ENCODE results near the gene DDX39B. TPM values are rescaled to one million over a fixed set of nuclear protein-coding genes. Genes with fewer than 3 reads are reported as not detected.
A peak's percentile ranks its signal among the peaks of the same experiment; 100 is the strongest.

Gene DDX39B
- total and polyA plus RNA-seq, 8 donors: 201 to 685 (median 600) TPM

- peaks cover 17 to 46% of the 10 kb centered on the region in 2 donors for H3K4me1 ChIP-seq
- no peaks in the 10 kb centered on the region for H3K27me3 ChIP-seq
- no peak overlapping the region for H3K4me3 ChIP-seq
- H3K9me3 ChIP-seq: no peaks in the 10 kb centered on the region
- no peak for TF ChIP-seq CTCF (IDR thresholded peaks at IDR 0.05)
- H3K36me3 ChIP-seq: peaks cover 0 to 12% of the 10 kb centered on the region in 2 donors
- DNase-seq (peak in 1 of 4 donors; percentile 61), ATAC-seq (no peak)
- no peak overlapping the region for H3K27ac ChIP-seq
- intact Hi-C loops (cut with DNase I): loop anchor here in 1 of 2 donors (10.0 kb wide), 1 partner anchor 50 kb away; the partner anchor contains the start of gene NCR3
These were observed 3.5 kb upstream of the DDX39B start for GRCh38 chr6:31545291-31545690.

- peaks cover 0 to 13% of the 10 kb centered on the region in 2 donors for H3K36me3 ChIP-seq
- no peak overlapping the region for H3K27ac ChIP-seq
- DNase-seq: no peak
- peaks cover 23 to 52% of the 10 kb centered on the region in 2 donors for H3K4me1 ChIP-seq
- H3K27me3 ChIP-seq: no peaks in the 10 kb centered on the region
- no peak overlapping the region for H3K4me3 ChIP-seq
- intact Hi-C loops (cut with DNase I): loop anchor here in 1 of 2 donors (10.0 kb wide), 1 partner anchor 50 kb away; the partner anchor contains the start of gene NCR3
- no peaks in the 10 kb centered on the region for H3K9me3 ChIP-seq
- TF ChIP-seq CTCF (IDR thresholded peaks at IDR 0.05): no peak
- ATAC-seq: no peak
These were observed 2.9 kb upstream of the DDX39B start for GRCh38 chr6:31544676-31545075.

GRCh38 chr6:31543639-31544038 lies 1.8 kb upstream of the DDX39B start:
- peaks cover 29 to 57% of the 10 kb centered on the region in 2 donors for H3K4me1 ChIP-seq
- no peak overlapping the region for H3K27ac ChIP-seq
- no peaks in the 10 kb centered on the region for H3K27me3 ChIP-seq
- TF ChIP-seq CTCF (IDR thresholded peaks at IDR 0.05): no peak
- intact Hi-C loops (cut with DNase I): loop anchor here in 1 of 2 donors (10.0 kb wide), 1 partner anchor 51 kb away; the partner anchor contains the start of gene NCR3
- no peaks in the 10 kb centered on the region for H3K9me3 ChIP-seq
- no peak overlapping the region for H3K4me3 ChIP-seq
- H3K36me3 ChIP-seq: peaks cover 0 to 17% of the 10 kb centered on the region in 2 donors
- DNase-seq (no peak), ATAC-seq (no peak)

GRCh38 chr6:31541059-31541657 lies 645 bp downstream of the DDX39B start:
- Histone ChIP-seq H3K27me3 (no peaks in the 10 kb centered on the region), H3K9me3 (no peaks in the 10 kb centered on the region), H3K4me1 (peaks cover 20 to 54% of the 10 kb centered on the region in 2 donors), H3K4me3 (peak overlapping the region; percentile 66 to 83), H3K27ac (peak overlapping the region; percentile 95 to 96), H3K36me3 (peaks cover 0 to 42% of the 10 kb centered on the region in 2 donors)
- intact Hi-C loops (cut with DNase I): loop anchor here in 1 of 2 donors (10.0 kb wide), 1 partner anchor 54 kb away; the partner anchor contains the start of gene NCR3
- peak; percentile 58 for ATAC-seq
- peak; percentile 46 to 82 (median 58) for DNase-seq
- no peak for TF ChIP-seq CTCF (IDR thresholded peaks at IDR 0.05)

GRCh38 chr6:31540640-31541039 lies 1.2 kb downstream of the DDX39B start:
- H3K27me3 ChIP-seq: no peaks in the 10 kb centered on the region
- ATAC-seq (no peak), DNase-seq (no peak)
- H3K4me1 ChIP-seq: peaks cover 20 to 59% of the 10 kb centered on the region in 2 donors
- peak overlapping the region; percentile 66 to 83 for H3K4me3 ChIP-seq
- peak overlapping the region; percentile 95 to 96 for H3K27ac ChIP-seq
- H3K36me3 ChIP-seq: peaks cover 0 to 47% of the 10 kb centered on the region in 2 donors
- intact Hi-C loops (cut with DNase I): loop anchor here in 1 of 2 donors (10.0 kb wide), 1 partner anchor 54 kb away; the partner anchor contains the start of gene NCR3
- no peaks in the 10 kb centered on the region for H3K9me3 ChIP-seq
- TF ChIP-seq CTCF (IDR thresholded peaks at IDR 0.05): no peak

Measured in left lung (tissue), 10 donors.